Endodermal cell (in vitro differentiated cells): ENCODE results near the gene AGBL1. TPM values are rescaled to one million over a fixed set of nuclear protein-coding genes. Genes with fewer than 3 reads are reported as not detected.

Source experiments
- DNase-seq: peaks from one replicate; pipeline ENCODE4 v3.0.0-alpha.2; 2017
- H3K27ac ChIP-seq: 2 replicates; pipeline ENCODE4 v1.5.1; 2013; ENCODE audit warnings: mild to moderate bottlenecking, low read depth, low read length, moderate library complexity
- H3K27me3 ChIP-seq: 2 replicates; pipeline ENCODE4 v1.6.1; 2013; ENCODE audit warnings: mild to moderate bottlenecking, low read length, moderate library complexity; ENCODE audit not compliant: insufficient read depth, control insufficient read depth, poor library complexity, severe bottlenecking
- H3K36me3 ChIP-seq: 2 replicates; pipeline ENCODE4 v1.7.0; 2013; ENCODE audit warnings: mild to moderate bottlenecking, low read length, moderate library complexity; ENCODE audit not compliant: control insufficient read depth, insufficient read depth
- H3K4me1 ChIP-seq: one replicate; pipeline ENCODE4 v1.7.0; 2013; ENCODE audit warnings: low read length; ENCODE audit not compliant: control insufficient read depth, insufficient read depth
- H3K4me3 ChIP-seq: 2 replicates; pipeline ENCODE4 v1.5.1; 2013; ENCODE audit warnings: mild to moderate bottlenecking, low read length, moderate library complexity
- H3K9ac ChIP-seq: 2 replicates; pipeline ENCODE4 v1.6.1; 2013; ENCODE audit warnings: mild to moderate bottlenecking, low read length, moderate library complexity; ENCODE audit not compliant: poor library complexity, severe bottlenecking; ENCODE audit errors: extremely low read depth
- H3K9me3 ChIP-seq: 2 replicates; pipeline ENCODE4 v1.6.1; 2013; ENCODE audit warnings: mild to moderate bottlenecking, low read length, moderate library complexity; ENCODE audit not compliant: control insufficient read depth
- H3K27ac Mint-ChIP-seq: 2 replicates; pipeline ENCODE4 v1.8.0; 2020; ENCODE audit warnings: mixed read lengths
- H3K27me3 Mint-ChIP-seq: 2 replicates; pipeline ENCODE4 v1.8.0; 2021; ENCODE audit warnings: mild to moderate bottlenecking, mixed read lengths; ENCODE audit not compliant: insufficient read depth
- H3K36me3 Mint-ChIP-seq: 2 replicates; pipeline ENCODE4 v1.8.0; 2020; ENCODE audit warnings: low read depth, mixed read lengths
- H3K4me1 Mint-ChIP-seq: 2 replicates; pipeline ENCODE4 v1.8.0; 2020; ENCODE audit warnings: mixed read lengths
- H3K4me3 Mint-ChIP-seq: 2 replicates; pipeline ENCODE4 v1.8.0; 2020; ENCODE audit warnings: mild to moderate bottlenecking, moderate library complexity, mixed read lengths
- H3K9me3 Mint-ChIP-seq: 2 replicates; pipeline ENCODE4 v1.8.0; 2020; ENCODE audit warnings: mild to moderate bottlenecking, mixed read lengths
- CTCF ChIP-seq: fragments of 200-600 bp; sonication (generic); conservative IDR thresholded peaks from 2 replicates; pipeline ENCODE4 v1.5.0; 2021; ENCODE audit warnings: antibody characterized with exemption, mild to moderate bottlenecking
- WGBS, 2 experiments: methylation state at CpG; one replicate each; pipeline versions ENCODE4 v1.1.5 to v1.1.7; 2013; ENCODE audit warnings: missing lambda C conversion rate in 2 of 2, mixed read lengths in 1 of 2; ENCODE audit not compliant: insufficient coverage in 1 of 2, insufficient read length in 1 of 2; 5-methylcytosine and 5-hydroxymethylcytosine counted together
- total RNA-seq, 2 donors: library from RNA; stranded (reverse); fragmentation: NEBNext Ultra II Directional in 1 of 2; extraction: Animal tissue kit (Norgen Biotek cat#: 25700) in 1 of 2; gene quantifications; 2 replicates in 1 of 2; 3 replicates in 1 of 2; pipeline ENCODE4 v1.2.1, GENCODE V29; 2021

AGBL1 gene
- total RNA-seq, 2 donors from 2014 or later, result 0.07 to 0.11 TPM

- Mint-ChIP-seq H3K4me1 (peaks cover 5% of the 10 kb centered on the region), H3K27ac (no peak overlapping the region), H3K4me3 (no peak overlapping the region), H3K36me3 (no peaks in the 10 kb centered on the region), H3K9me3 (no peaks in the 10 kb centered on the region), H3K27me3 (no peaks in the 10 kb centered on the region)
- Histone ChIP-seq H3K4me1 (no peaks in the 10 kb centered on the region), H3K9ac (no peak overlapping the region), H3K36me3 (no peaks in the 10 kb centered on the region), H3K4me3 (no peak overlapping the region), H3K9me3 (no peaks in the 10 kb centered on the region), H3K27me3 (no peaks in the 10 kb centered on the region), H3K27ac (no peak overlapping the region)
- no peak for TF ChIP-seq CTCF
- 97% methylated on average over 3 of the region's 3 CpGs; no CpG with 5 or more reads in 1 of the 2 experiments for WGBS, 2 experiments
- DNase-seq, result no peak
These were observed 675.2 kb downstream of the AGBL1 start for GRCh38 chr15:86754846-86755245.

GRCh38 chr15:86756688-86757087, 677.0 kb downstream of the AGBL1 start:
- H3K36me3 ChIP-seq, result no peaks in the 10 kb centered on the region
- no peaks in the 10 kb centered on the region for H3K27me3 ChIP-seq
- Mint-ChIP-seq H3K27me3 (no peaks in the 10 kb centered on the region), H3K9me3 (no peaks in the 10 kb centered on the region), H3K4me3 (no peak overlapping the region), H3K36me3 (no peaks in the 10 kb centered on the region), H3K27ac (no peak overlapping the region), H3K4me1 (peaks cover 5% of the 10 kb centered on the region)
- no peak for DNase-seq
- H3K4me1 ChIP-seq, result no peaks in the 10 kb centered on the region
- TF ChIP-seq CTCF, result peak; percentile 63
- H3K9me3 ChIP-seq, result no peaks in the 10 kb centered on the region
- H3K9ac ChIP-seq, result no peak overlapping the region
- no peak overlapping the region for H3K27ac ChIP-seq
- no peak overlapping the region for H3K4me3 ChIP-seq
- WGBS, 2 experiments, result 85 to 92% methylated on average over 2 to 3 of the region's 3 CpGs

- H3K27me3 Mint-ChIP-seq, result no peaks in the 10 kb centered on the region
- 92 to 100% methylated on average over 1 to 3 of the region's 5 CpGs for WGBS, 2 experiments
- H3K4me1 Mint-ChIP-seq, result peaks cover 5% of the 10 kb centered on the region
These were observed 680.3 kb downstream of the AGBL1 start for GRCh38 chr15:86759800-86760523.

More at GRCh38 chr15:86759800-86760523, 680.3 kb downstream of the AGBL1 start:
- H3K27ac Mint-ChIP-seq, result no peak overlapping the region
- H3K9me3 Mint-ChIP-seq, result no peaks in the 10 kb centered on the region
- no peak overlapping the region for H3K4me3 Mint-ChIP-seq
- no peaks in the 10 kb centered on the region for H3K27me3 ChIP-seq
- H3K27ac ChIP-seq, result no peak overlapping the region
- no peaks in the 10 kb centered on the region for H3K36me3 Mint-ChIP-seq
- DNase-seq, result no peak
- H3K36me3 ChIP-seq, result no peaks in the 10 kb centered on the region
- H3K4me3 ChIP-seq, result no peak overlapping the region
- no peak for TF ChIP-seq CTCF
- H3K4me1 ChIP-seq, result no peaks in the 10 kb centered on the region
- no peak overlapping the region for H3K9ac ChIP-seq
- H3K9me3 ChIP-seq, result no peaks in the 10 kb centered on the region
